Iris pigment epithelial cell (primary cell): ENCODE measurements around the gene KCTD1.
"Not testable (repeated sequence)": the region's sequence is repeated elsewhere in the genome, so short reads cannot be mapped to it uniquely, and the experiment has no call there.

Experiments used
- DNase-seq: peaks from one replicate; pipeline ENCODE4 v3.0.0-alpha.2; 2011; ENCODE audit warnings: low read depth

KCTD1 gene

DNA sequence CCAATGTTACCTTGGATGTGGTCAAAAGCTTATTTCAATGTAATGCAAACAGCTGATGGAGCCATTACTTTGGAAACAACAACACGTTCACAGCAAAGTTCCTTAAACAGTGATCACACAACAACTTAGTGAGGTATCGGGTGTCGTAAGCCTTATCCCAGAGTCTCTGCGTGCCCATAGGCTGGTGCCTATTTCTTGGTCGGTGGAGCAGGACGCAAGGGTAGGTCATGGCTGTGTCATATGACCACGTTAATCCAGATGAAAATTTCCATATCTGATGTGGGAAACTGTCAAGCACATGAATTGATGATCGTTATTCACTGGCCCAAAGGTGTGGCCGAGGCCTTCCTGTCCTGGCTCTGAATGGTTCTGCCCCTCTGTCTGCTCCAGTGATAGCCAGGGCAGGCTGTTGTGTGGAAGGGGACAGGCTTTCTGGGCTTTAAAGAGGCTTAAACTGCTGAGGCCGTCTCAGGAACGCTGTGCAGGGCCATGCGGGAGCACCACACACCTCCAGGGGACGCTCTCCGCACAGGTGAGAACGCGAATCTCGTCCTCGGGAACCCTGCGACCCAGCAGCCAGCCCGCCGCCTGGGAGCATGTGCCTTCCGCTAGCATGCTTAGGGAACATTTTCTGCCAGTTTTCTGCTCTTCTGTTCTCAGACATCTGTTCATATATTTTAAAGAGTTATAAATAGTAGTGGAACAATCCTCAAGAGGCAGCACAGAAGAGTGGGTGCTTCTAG, 90.6 kb downstream of the KCTD1 start:
- DNase-seq = no peak

- no peak for DNase-seq
Measured at GRCh38 chr18:26457195-26457594, 91.2 kb downstream of the KCTD1 start.

DNA sequence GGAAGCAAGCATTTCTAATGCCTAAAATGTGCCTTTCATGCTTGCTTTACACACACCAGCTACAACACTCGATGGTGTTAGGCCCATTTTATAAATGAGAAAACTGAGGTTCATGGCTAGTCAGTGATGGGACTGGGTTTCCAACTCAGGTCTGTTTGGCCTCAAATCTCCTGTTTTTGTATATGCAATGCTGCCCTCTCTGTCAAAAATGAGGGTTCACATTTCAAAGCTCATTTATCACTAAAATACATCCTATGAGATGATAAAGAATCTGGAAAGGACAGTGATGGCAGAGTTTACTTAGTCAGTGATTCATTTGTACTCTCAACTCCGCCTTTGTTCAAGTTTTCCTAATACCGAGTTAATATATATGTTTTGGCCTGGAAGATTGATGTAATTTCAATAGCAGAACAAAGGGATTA, 92.3 kb downstream of the KCTD1 start:
- peak; percentile 59 for DNase-seq

DNA sequence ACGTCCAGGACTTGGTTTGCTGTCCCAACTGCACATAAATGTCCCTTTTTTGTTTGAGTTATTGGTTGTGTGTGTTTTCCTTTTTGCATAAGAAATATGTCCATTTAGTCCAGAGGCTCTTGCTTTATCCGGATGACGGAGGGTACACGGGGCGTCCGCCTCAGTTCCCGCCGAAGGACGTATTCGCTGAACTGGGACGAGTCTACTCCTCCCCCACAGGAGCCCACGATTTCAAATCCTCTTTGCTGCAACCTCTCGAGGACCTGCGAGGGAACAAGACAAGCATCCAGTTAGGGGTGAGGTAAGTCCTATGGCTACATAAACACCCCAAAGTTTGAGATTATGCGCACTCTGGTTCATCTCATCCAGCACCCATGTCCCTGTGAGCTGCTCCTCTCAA, 92.7 kb downstream of the KCTD1 start:
- DNase-seq = no peak

GRCh38 chr18:26454616-26455015, 93.7 kb downstream of the KCTD1 start:
- DNase-seq = no peak

DNA sequence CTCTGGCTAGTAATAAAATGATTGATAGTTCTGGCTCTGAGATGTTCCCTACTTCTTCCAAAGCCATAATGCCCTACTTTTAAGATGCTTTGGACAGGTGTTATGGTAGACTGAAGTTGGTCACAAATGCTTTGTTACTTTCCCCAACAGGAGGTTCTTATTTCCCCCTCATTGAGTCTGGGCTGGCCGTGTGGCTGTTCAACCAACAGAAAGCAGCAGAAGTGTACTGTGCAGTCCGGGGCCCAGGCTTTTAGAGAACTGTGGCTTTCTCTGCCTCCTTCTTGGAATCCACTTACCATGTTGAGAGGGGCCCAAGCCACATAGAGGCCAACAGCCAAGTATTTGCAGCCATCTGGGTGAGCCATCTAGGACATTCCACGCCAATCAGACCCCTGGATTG, 94.2 kb downstream of the KCTD1 start:
- no peak for DNase-seq

DNA sequence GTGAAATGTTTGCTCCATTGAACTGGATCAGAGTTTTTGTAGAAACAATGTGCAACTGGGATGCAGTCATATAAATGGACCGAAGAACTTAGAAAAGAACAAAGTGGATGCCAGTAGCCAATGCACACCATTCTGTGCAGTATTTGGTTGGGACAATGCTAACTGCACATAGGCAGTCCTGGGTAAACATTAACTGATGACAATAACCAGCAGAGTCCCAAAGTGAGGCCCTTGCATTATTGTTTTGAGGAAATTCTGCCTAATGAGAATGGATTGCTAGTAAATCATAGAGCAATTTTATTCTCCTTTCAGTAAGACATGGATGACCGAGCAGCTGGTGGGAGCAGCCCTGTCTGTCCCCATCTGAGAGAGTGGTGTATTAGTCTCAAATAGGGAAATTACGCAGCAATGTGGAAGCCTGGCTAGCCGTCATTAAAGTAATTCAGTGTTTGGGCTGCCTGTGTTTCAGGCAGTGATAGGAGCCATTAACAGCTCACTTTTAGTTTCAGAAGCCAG, 94.9 kb downstream of the KCTD1 start:
- no peak for DNase-seq

- no peak for DNase-seq
Measured at GRCh38 chr18:26450989-26451682, 97.2 kb downstream of the KCTD1 start.

- no peak for DNase-seq
Measured at GRCh38 chr18:26448714-26449159, 99.6 kb downstream of the KCTD1 start.

- no peak for DNase-seq
Measured at GRCh38 chr18:26443853-26444252, 104.5 kb downstream of the KCTD1 start.

DNA sequence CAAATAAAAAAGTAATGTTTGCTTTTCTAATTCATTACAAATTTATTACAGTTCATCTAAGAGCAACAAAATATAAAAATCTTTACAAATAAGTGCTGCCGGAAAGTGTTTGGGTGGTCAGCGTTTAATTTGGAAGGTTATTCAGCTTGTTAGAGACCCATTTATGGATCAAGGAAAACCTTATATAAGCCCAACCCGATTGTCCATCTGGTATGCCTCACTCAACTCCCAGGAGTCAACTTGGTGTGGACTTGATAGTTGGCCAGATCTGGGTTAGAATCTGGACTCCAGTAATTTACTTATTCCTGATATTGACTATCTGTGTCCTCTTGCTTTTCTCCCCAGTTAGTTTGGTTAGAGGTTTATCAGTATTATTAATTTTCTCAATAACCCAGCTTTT, 106.2 kb downstream of the KCTD1 start:
- DNase-seq = no peak

DNA sequence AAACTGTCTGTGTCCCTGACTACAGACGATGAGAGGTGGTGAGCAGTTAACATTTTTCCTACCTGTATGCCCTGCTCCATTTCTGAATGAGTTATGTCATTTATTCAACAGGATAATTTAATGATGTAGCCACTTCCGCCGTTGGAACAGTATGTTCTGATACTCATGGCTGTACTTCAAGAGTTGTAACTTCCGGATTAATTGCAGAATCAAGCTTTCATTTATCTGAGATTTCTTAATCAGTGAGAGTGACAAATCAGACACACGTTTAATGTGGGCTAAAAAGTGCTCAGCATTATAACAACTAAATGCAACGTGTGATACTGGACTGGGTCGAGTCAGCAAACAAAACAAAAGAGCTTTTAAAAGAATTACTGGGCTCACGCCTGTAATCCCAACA, 107.7 kb downstream of the KCTD1 start:
- peak; percentile 20 for DNase-seq

- no peak for DNase-seq
Measured at GRCh38 chr18:26439537-26439936, 108.8 kb downstream of the KCTD1 start.

- no peak for DNase-seq
Measured at GRCh38 chr18:26438980-26439379, 109.4 kb downstream of the KCTD1 start.

GRCh38 chr18:26437634-26438033, 110.7 kb downstream of the KCTD1 start:
- DNase-seq = not testable (repeated sequence)

- DNase-seq = peak; percentile 91
Measured at GRCh38 chr18:26436176-26437051, 111.9 kb downstream of the KCTD1 start.

DNA sequence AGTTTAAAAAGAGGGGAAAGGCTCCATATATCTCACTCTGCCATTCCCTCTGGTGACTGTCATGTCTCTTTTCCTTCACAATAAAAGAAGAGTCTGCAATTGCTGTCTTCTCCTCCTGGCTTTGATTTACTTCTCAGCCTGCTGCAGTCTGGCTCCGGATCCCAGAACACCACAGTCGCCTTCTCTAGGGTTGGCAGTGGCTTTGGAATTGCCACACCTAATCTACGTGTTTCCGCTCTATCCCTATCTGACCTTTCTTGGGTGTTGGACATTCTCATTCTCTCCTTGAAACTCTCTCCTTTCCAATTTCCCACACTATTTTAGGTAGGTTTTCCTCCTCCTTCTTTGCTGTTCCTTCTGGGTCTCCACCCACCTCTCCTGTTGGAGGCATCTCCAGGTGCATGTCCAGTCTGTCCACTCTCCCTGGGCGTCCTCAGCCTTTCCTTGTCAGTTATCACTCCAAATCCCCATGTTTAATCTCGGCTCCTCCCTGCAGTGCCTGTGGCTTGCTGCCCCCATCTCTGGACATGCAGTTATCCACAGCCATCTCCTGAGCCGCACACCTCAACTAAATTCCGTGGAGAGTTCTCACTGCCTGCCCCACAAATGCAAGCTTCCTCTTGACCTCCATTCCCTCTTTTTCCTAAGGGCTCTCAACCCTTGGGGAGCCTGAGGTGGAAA, 112.8 kb downstream of the KCTD1 start:
- DNase-seq = no peak

- DNase-seq = no peak
Measured at GRCh38 chr18:26434887-26435286, 113.5 kb downstream of the KCTD1 start.

DNA sequence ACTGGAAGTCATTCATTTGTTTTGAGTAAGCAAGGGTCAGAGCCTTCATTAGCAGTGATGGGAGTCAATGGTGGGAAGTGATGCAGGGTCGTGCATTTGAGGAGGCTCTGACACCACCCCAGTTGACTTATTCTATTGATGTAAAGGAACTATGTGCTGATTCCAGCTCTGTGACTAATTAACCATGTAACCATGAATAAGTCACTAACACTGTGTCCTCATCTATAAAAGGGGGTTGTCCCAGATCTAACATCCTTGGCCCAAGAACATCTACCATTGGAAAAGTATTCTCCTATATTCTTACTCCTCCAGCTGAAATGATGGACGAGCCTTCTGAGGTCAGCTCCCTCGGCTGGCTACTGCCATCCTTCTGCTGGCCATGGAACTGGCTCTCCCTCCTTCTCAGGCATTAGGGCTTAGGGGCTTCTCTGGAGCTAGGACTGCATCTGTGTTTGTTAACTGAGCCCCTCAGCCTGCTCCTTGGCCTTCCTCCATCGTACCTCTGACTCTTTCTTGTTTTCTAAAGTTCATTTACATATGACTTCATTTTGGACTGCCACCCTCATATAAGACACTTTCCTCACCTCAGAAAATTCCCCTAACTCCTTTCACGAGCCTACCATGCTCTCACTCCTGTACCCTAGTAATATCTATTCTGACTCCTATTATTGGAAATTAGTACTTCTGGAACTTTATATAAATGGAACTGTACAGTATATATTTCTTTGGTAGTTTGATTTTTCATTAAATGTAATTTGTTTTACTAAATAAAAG, 115.5 kb downstream of the KCTD1 start:
- no peak for DNase-seq

- DNase-seq = peak; percentile 91
Measured at GRCh38 chr18:26429535-26430226, 118.7 kb downstream of the KCTD1 start.
